Neuronal stem cell (in vitro differentiated cells): ENCODE measurements around the gene FLCN.
A peak's percentile ranks its signal among the peaks of the same experiment; 100 is the strongest.

ENCODE experiments used
- DNase-seq: peaks from one replicate; pipeline ENCODE4 v3.0.0-alpha.2; 2013; ENCODE audit warnings: low spot score
- H2AFZ ChIP-seq: one replicate; pipeline ENCODE4 v1.6.1; 2013; ENCODE audit warnings: mild to moderate bottlenecking, low read length, inconsistent platforms
- H2AK5ac ChIP-seq: 2 replicates; pipeline ENCODE4 v1.6.1; 2013; ENCODE audit warnings: low read depth, mild to moderate bottlenecking, inconsistent platforms, low read length, moderate library complexity, mixed read lengths
- H2BK120ac ChIP-seq: 2 replicates; pipeline ENCODE4 v1.6.1; 2013; ENCODE audit warnings: low read depth, mild to moderate bottlenecking, inconsistent platforms, low read length, moderate library complexity, mixed read lengths
- H2BK12ac ChIP-seq: one replicate; pipeline ENCODE4 v1.6.1; 2013; ENCODE audit warnings: low read length, inconsistent platforms
- H2BK15ac ChIP-seq: 2 replicates; pipeline ENCODE4 v1.6.1; 2013; ENCODE audit warnings: mild to moderate bottlenecking, low read length, inconsistent platforms, mixed read lengths
- H2BK5ac ChIP-seq: one replicate; pipeline ENCODE4 v1.6.1; 2013; ENCODE audit warnings: inconsistent platforms, mild to moderate bottlenecking, low read length, moderate library complexity
- H3K14ac ChIP-seq: one replicate; pipeline ENCODE4 v1.6.1; 2013; ENCODE audit warnings: low read length, inconsistent platforms
- H3K18ac ChIP-seq: 2 replicates; pipeline ENCODE4 v1.6.1; 2013; ENCODE audit warnings: low read length, inconsistent platforms
- H3K23ac ChIP-seq: 2 replicates; pipeline ENCODE4 v1.6.1; 2013; ENCODE audit warnings: low read depth, mild to moderate bottlenecking, mixed read lengths, low read length, inconsistent platforms; ENCODE audit not compliant: poor library complexity
- H3K27ac ChIP-seq: replicated peaks from 3 replicates; pipeline ENCODE4 v1.5.1; 2013; ENCODE audit warnings: low read length, inconsistent platforms
- H3K27me3 ChIP-seq, 3 experiments: 2 replicates each; pipeline ENCODE4 v1.6.1; 2013; ENCODE audit warnings: low read length in 3 of 3, mild to moderate bottlenecking in 2 of 3, inconsistent platforms in 1 of 3, low read depth in 1 of 3, mixed read lengths in 1 of 3, moderate library complexity in 1 of 3; ENCODE audit not compliant: control insufficient read depth in 3 of 3, insufficient read depth in 3 of 3
- H3K36me3 ChIP-seq, 2 donors: replicated peaks in 1 of 2; 2 replicates each; pipeline ENCODE4 v1.6.1; 2013; ENCODE audit warnings: low read length in 2 of 2; ENCODE audit not compliant: control insufficient read depth in 2 of 2, insufficient read depth in 2 of 2
- H3K4ac ChIP-seq: 2 replicates; pipeline ENCODE4 v1.6.1; 2013; ENCODE audit warnings: inconsistent platforms, mild to moderate bottlenecking, low read length, moderate library complexity
- H3K4me1 ChIP-seq, 2 donors: 1 replicate in 1 of 2; 2 replicates in 1 of 2; pipeline ENCODE4 v1.6.1; 2013; ENCODE audit warnings: low read length in 2 of 2, low read depth in 1 of 2; ENCODE audit not compliant: control insufficient read depth in 2 of 2, insufficient read depth in 1 of 2
- H3K4me2 ChIP-seq: one replicate; pipeline ENCODE4 v1.6.1; 2013; ENCODE audit warnings: mild to moderate bottlenecking, low read length, inconsistent platforms; ENCODE audit not compliant: insufficient read depth, poor library complexity, severe bottlenecking
- H3K4me3 ChIP-seq, 2 donors: 2 replicates each; pipeline ENCODE4 v1.5.1; 2013; ENCODE audit warnings: low read length in 2 of 2, mild to moderate bottlenecking in 2 of 2, inconsistent platforms in 1 of 2, moderate library complexity in 1 of 2
- H3K79me1 ChIP-seq: one replicate; pipeline ENCODE4 v1.6.1; 2013; ENCODE audit warnings: low read depth, mild to moderate bottlenecking, inconsistent platforms, low read length, moderate library complexity
- H3K9ac ChIP-seq: one replicate; pipeline ENCODE4 v1.6.1; 2013; ENCODE audit warnings: mild to moderate bottlenecking, low read depth, low read length, inconsistent platforms; ENCODE audit not compliant: poor library complexity
- H3K9me3 ChIP-seq, 2 donors: replicated peaks in 1 of 2; 2 replicates each; pipeline versions ENCODE3 to v1.6.1; 2013; ENCODE audit warnings: low read length in 2 of 2, mild to moderate bottlenecking in 2 of 2, inconsistent platforms in 1 of 2, low read depth in 1 of 2, mixed read lengths in 1 of 2, moderate library complexity in 1 of 2; ENCODE audit not compliant: control insufficient read depth in 2 of 2, insufficient read depth in 1 of 2
- H4K8ac ChIP-seq: one replicate; pipeline ENCODE4 v1.6.1; 2013; ENCODE audit warnings: low read depth, mild to moderate bottlenecking, inconsistent platforms, low read length, moderate library complexity
- H4K91ac ChIP-seq: one replicate; pipeline ENCODE4 v1.6.1; 2013; ENCODE audit warnings: low read length, low read depth, mild to moderate bottlenecking, inconsistent platforms; ENCODE audit not compliant: poor library complexity
- WGBS, 2 donors: extraction: QIAGEN DNeasy Blood & Tissue Kit; methylation state at CpG; one replicate each; pipeline ENCODE4 v1.1.7; 2013; ENCODE audit warnings: missing lambda C conversion rate in 2 of 2, mixed read lengths in 1 of 2; ENCODE audit not compliant: insufficient read length in 2 of 2, insufficient replicate concordance in 1 of 2; ENCODE audit errors: extremely low coverage in 2 of 2; 5-methylcytosine and 5-hydroxymethylcytosine counted together

The FLCN gene

GRCh38 chr17:17213775-17214174 lies 23.2 kb downstream of the FLCN start:
- DNase-seq, result no peak
- no CpG with 5 or more reads among the region's 10 CpGs for WGBS, 2 donors
- Histone ChIP-seq H2BK12ac (no peak overlapping the region), H3K27ac (no peak overlapping the region), H2AK5ac (no peak overlapping the region), H3K23ac (no peak overlapping the region), H3K4me2 (no peak overlapping the region), H3K18ac (no peak overlapping the region), H2BK120ac (no peak overlapping the region), H3K4me3 (no peak overlapping the region), H4K91ac (no peak overlapping the region), H2BK15ac (no peak overlapping the region), H2AFZ (no peak overlapping the region), H2BK5ac (no peak overlapping the region), H3K14ac (no peak overlapping the region), H3K4me1 (no peaks in the 10 kb centered on the region), H3K27me3 (no peaks in the 10 kb centered on the region), H3K9ac (peak overlapping the region; percentile 12), H3K4ac (no peak overlapping the region), H3K79me1 (no peaks in the 10 kb centered on the region), H3K36me3 (peaks cover 44 to 73% of the 10 kb centered on the region in 2 donors), H4K8ac (no peak overlapping the region), H3K9me3 (no peaks in the 10 kb centered on the region)

- Histone ChIP-seq H3K79me1 (peaks cover 3% of the 10 kb centered on the region), H3K4me2 (no peak overlapping the region), H3K4me3 (no peak overlapping the region), H3K23ac (no peak overlapping the region), H4K91ac (no peak overlapping the region), H2BK15ac (no peak overlapping the region), H3K4me1 (no peaks in the 10 kb centered on the region), H3K27ac (no peak overlapping the region), H3K36me3 (peaks cover 3 to 19% of the 10 kb centered on the region in 2 donors), H3K18ac (no peak overlapping the region), H2AK5ac (no peak overlapping the region), H3K4ac (no peak overlapping the region), H4K8ac (no peak overlapping the region), H2BK5ac (no peak overlapping the region), H3K9ac (no peak overlapping the region), H2AFZ (no peak overlapping the region), H3K27me3 (no peaks in the 10 kb centered on the region), H2BK120ac (no peak overlapping the region), H3K14ac (no peak overlapping the region), H3K9me3 (no peaks in the 10 kb centered on the region), H2BK12ac (no peak overlapping the region)
- DNase-seq, result no peak
- no CpG with 5 or more reads among the region's 8 CpGs for WGBS, 2 donors
Observed at GRCh38 chr17:17207998-17208397, 29.0 kb downstream of the FLCN start.

GRCh38 chr17:17206913-17207335 lies 30.0 kb downstream of the FLCN start:
- H2BK12ac ChIP-seq, result no peak overlapping the region
- no peak overlapping the region for H3K27ac ChIP-seq
- peaks cover 0 to 11% of the 10 kb centered on the region in 2 donors for H3K36me3 ChIP-seq
- H4K8ac ChIP-seq, result no peak overlapping the region
- peaks cover 3% of the 10 kb centered on the region for H3K79me1 ChIP-seq
- peak overlapping the region; percentile 57 for H3K18ac ChIP-seq
- H3K9me3 ChIP-seq, result no peaks in the 10 kb centered on the region
- no peak overlapping the region for H2BK120ac ChIP-seq
- no peaks in the 10 kb centered on the region for H3K27me3 ChIP-seq
- no peak overlapping the region for H3K4me2 ChIP-seq
- H3K4me3 ChIP-seq, result no peak overlapping the region
- H3K14ac ChIP-seq, result peak overlapping the region; percentile 89
- no peak overlapping the region for H2AFZ ChIP-seq
- no peak for DNase-seq
- H3K23ac ChIP-seq, result peak overlapping the region; percentile 87
- H3K4ac ChIP-seq, result peak overlapping the region; percentile 76
- H3K9ac ChIP-seq, result no peak overlapping the region
- peaks cover 0 to 2% of the 10 kb centered on the region in 2 donors for H3K4me1 ChIP-seq
- H2BK5ac ChIP-seq, result no peak overlapping the region
- no CpG with 5 or more reads among the region's 16 CpGs for WGBS, 2 donors
- H2AK5ac ChIP-seq, result no peak overlapping the region
- H2BK15ac ChIP-seq, result peak overlapping the region; percentile 55
- no peak overlapping the region for H4K91ac ChIP-seq

- H3K9me3 ChIP-seq, result no peaks in the 10 kb centered on the region
- peak within 1 kb of the TSS in 1 of 2 donors; percentile 67 for H3K4me3 ChIP-seq
- H2BK12ac ChIP-seq, result peak within 1 kb of the TSS; percentile 75
- H2BK15ac ChIP-seq, result peak within 1 kb of the TSS; percentile 55
- H3K27me3 ChIP-seq, result no peaks in the 10 kb centered on the region
- peak within 1 kb of the TSS; percentile 87 for H3K23ac ChIP-seq
- H3K4me1 ChIP-seq, result peaks cover 0 to 2% of the 10 kb centered on the region in 2 donors
- H3K4me2 ChIP-seq, result no peak within 1 kb of the TSS
- H3K27ac ChIP-seq, result no peak within 1 kb of the TSS
- peak within 1 kb of the TSS; percentile 89 for H3K14ac ChIP-seq
- no CpG with 5 or more reads among the region's 78 CpGs for WGBS, 2 donors
- no peak within 1 kb of the TSS for H2AFZ ChIP-seq
- H3K36me3 ChIP-seq, result peaks cover 0 to 6% of the 10 kb centered on the region in 2 donors
- no peak for DNase-seq
- peak within 1 kb of the TSS; percentile 85 for H4K91ac ChIP-seq
- no peak within 1 kb of the TSS for H2BK5ac ChIP-seq
- H2AK5ac ChIP-seq, result peak within 1 kb of the TSS; percentile 63
- peak within 1 kb of the TSS; percentile 64 for H3K18ac ChIP-seq
- H3K79me1 ChIP-seq, result peaks cover 3% of the 10 kb centered on the region
- peak within 1 kb of the TSS; percentile 92 for H4K8ac ChIP-seq
- no peak within 1 kb of the TSS for H2BK120ac ChIP-seq
- H3K4ac ChIP-seq, result peak within 1 kb of the TSS; percentile 76
- H3K9ac ChIP-seq, result no peak within 1 kb of the TSS
Observed at GRCh38 chr17:17206124-17206912, 30.6 kb downstream of the FLCN start, which contains the start of gene PLD6. Gene PLD6, minus strand, starts transcription at chr17:17206333. Its CDS starts 47 bp downstream, at chr17:17206286.
